Muscle layer of colon (tissue), 2 donors: ENCODE data around the gene MAP2K1.
"Not testable (repeated sequence)": the region's sequence is repeated elsewhere in the genome, so short reads cannot be mapped to it uniquely, and the experiment has no call there.

Source experiments
- H3K27ac ChIP-seq: one replicate; pipeline ENCODE4 v1.7.0; 2013; ENCODE audit warnings: low read depth, mild to moderate bottlenecking, low read length, moderate library complexity
- H3K27me3 ChIP-seq, 2 donors: one replicate each; pipeline ENCODE4 v1.7.0; 2013; ENCODE audit warnings: low read length in 2 of 2, mild to moderate bottlenecking in 2 of 2; ENCODE audit not compliant: insufficient read depth in 2 of 2, control insufficient read depth in 1 of 2
- H3K36me3 ChIP-seq: one replicate; pipeline ENCODE4 v1.7.0; 2013; ENCODE audit warnings: mild to moderate bottlenecking, low read length; ENCODE audit not compliant: insufficient read depth
- H3K4me1 ChIP-seq: one replicate; pipeline ENCODE4 v1.7.0; 2013; ENCODE audit warnings: mild to moderate bottlenecking, low read length; ENCODE audit not compliant: insufficient read depth
- H3K4me3 ChIP-seq, 2 donors: one replicate each; pipeline ENCODE4 v1.7.0; 2013; ENCODE audit warnings: low read length in 2 of 2, low read depth in 1 of 2, mild to moderate bottlenecking in 1 of 2, moderate library complexity in 1 of 2
- H3K9ac ChIP-seq: one replicate; pipeline ENCODE4 v1.7.0; 2013; ENCODE audit warnings: low read length
- H3K9me3 ChIP-seq: one replicate; pipeline ENCODE4 v1.7.0; 2013; ENCODE audit warnings: mild to moderate bottlenecking, low read length
- donor health status: abdominal sarcoma.
- donor health status: Adenocarcinoma of cecum.

The MAP2K1 gene

GRCh38 chr15:66498501-66499386 lies 112.0 kb downstream of the MAP2K1 start:
- H3K9ac ChIP-seq = no peak overlapping the region
- H3K9me3 ChIP-seq = no peaks in the 10 kb centered on the region
- no peak overlapping the region for H3K27ac ChIP-seq
- no peak overlapping the region for H3K4me3 ChIP-seq
- H3K36me3 ChIP-seq = peaks cover 72% of the 10 kb centered on the region
- H3K27me3 ChIP-seq = no peaks in the 10 kb centered on the region
- H3K4me1 ChIP-seq = peaks cover 29% of the 10 kb centered on the region

- peaks cover 57% of the 10 kb centered on the region for H3K36me3 ChIP-seq
These were observed 113.6 kb downstream of the MAP2K1 start for GRCh38 chr15:66500346-66500745.

GRCh38 chr15:66502491-66502890 lies 115.8 kb downstream of the MAP2K1 start:
- no peak overlapping the region for H3K27ac ChIP-seq
- no peak overlapping the region for H3K4me3 ChIP-seq
- H3K9me3 ChIP-seq = no peaks in the 10 kb centered on the region
- H3K9ac ChIP-seq = no peak overlapping the region
- H3K36me3 ChIP-seq = peaks cover 54% of the 10 kb centered on the region
- H3K4me1 ChIP-seq = peaks cover 30% of the 10 kb centered on the region
- no peaks in the 10 kb centered on the region for H3K27me3 ChIP-seq

More at GRCh38 chr15:66500346-66500745, 113.6 kb downstream of the MAP2K1 start:
- H3K9me3 ChIP-seq, H3K9ac ChIP-seq, H3K4me3 ChIP-seq, H3K27ac ChIP-seq, H3K27me3 ChIP-seq: not testable (repeated sequence)
- peaks cover 32% of the 10 kb centered on the region for H3K4me1 ChIP-seq

- peak overlapping the region; percentile 87 for H3K9ac ChIP-seq
- peak overlapping the region; percentile 43 to 95 for H3K4me3 ChIP-seq
- H3K27ac ChIP-seq = peak overlapping the region; percentile 56
- H3K27me3 ChIP-seq, H3K9me3 ChIP-seq: not testable (repeated sequence)
- H3K4me1 ChIP-seq = peaks cover 25% of the 10 kb centered on the region
- H3K36me3 ChIP-seq = peaks cover 51% of the 10 kb centered on the region
These were observed 116.4 kb downstream of the MAP2K1 start for GRCh38 chr15:66503041-66503648.

- Histone ChIP-seq H3K36me3 (peaks cover 43% of the 10 kb centered on the region), H3K27me3 (no peaks in the 10 kb centered on the region), H3K9me3 (no peaks in the 10 kb centered on the region), H3K9ac (peak overlapping the region; percentile 87), H3K4me1 (peaks cover 21% of the 10 kb centered on the region), H3K4me3 (peak overlapping the region; percentile 43 to 95), H3K27ac (peak overlapping the region; percentile 56)
These were observed 117.3 kb downstream of the MAP2K1 start for GRCh38 chr15:66503780-66504562.

- peak within 1 kb of the TSS; percentile 43 to 95 for H3K4me3 ChIP-seq
These were observed 118.1 kb downstream of the MAP2K1 start, which contains the start of the genes RPL4 and ZWILCH for GRCh38 chr15:66504563-66505429. Gene RPL4 (minus strand): TSS chr15:66504855. CDS start chr15:66504790, 65 bp downstream. Gene ZWILCH (plus strand): TSS chr15:66505326. CDS start chr15:66505339, 13 bp downstream.

GRCh38 chr15:66505430-66505811 lies 118.7 kb downstream of the MAP2K1 start:
- peak overlapping the region; percentile 87 for H3K9ac ChIP-seq
- peaks cover 29% of the 10 kb centered on the region for H3K36me3 ChIP-seq

More at GRCh38 chr15:66504563-66505429, 118.1 kb downstream of the MAP2K1 start, which contains the start of the genes RPL4 and ZWILCH:
- H3K9ac ChIP-seq = peak within 1 kb of the TSS; percentile 87
- peaks cover 36% of the 10 kb centered on the region for H3K36me3 ChIP-seq
- no peaks in the 10 kb centered on the region for H3K27me3 ChIP-seq
- no peaks in the 10 kb centered on the region for H3K9me3 ChIP-seq
- peaks cover 21% of the 10 kb centered on the region for H3K4me1 ChIP-seq
- peak within 1 kb of the TSS; percentile 56 for H3K27ac ChIP-seq

GRCh38 chr15:66505818-66506217 lies 119.1 kb downstream of the MAP2K1 start:
- Histone ChIP-seq H3K4me1 (peaks cover 21% of the 10 kb centered on the region), H3K4me3 (peak overlapping the region in 1 of 2 donors; percentile 95), H3K27ac (no peak overlapping the region), H3K36me3 (peaks cover 26% of the 10 kb centered on the region), H3K9me3 (no peaks in the 10 kb centered on the region), H3K9ac (peak overlapping the region; percentile 87), H3K27me3 (no peaks in the 10 kb centered on the region)

More at GRCh38 chr15:66505430-66505811, 118.7 kb downstream of the MAP2K1 start:
- H3K4me3 ChIP-seq = peak overlapping the region; percentile 43 to 95
- peaks cover 21% of the 10 kb centered on the region for H3K4me1 ChIP-seq
- no peaks in the 10 kb centered on the region for H3K9me3 ChIP-seq
- H3K27ac ChIP-seq = peak overlapping the region; percentile 56
- no peaks in the 10 kb centered on the region for H3K27me3 ChIP-seq

- Histone ChIP-seq H3K4me1 (peaks cover 14% of the 10 kb centered on the region), H3K4me3 (no peak overlapping the region), H3K27ac (no peak overlapping the region), H3K9ac (no peak overlapping the region), H3K36me3 (no peaks in the 10 kb centered on the region), H3K9me3 (no peaks in the 10 kb centered on the region), H3K27me3 (no peaks in the 10 kb centered on the region)
These were observed 121.7 kb downstream of the MAP2K1 start for GRCh38 chr15:66508293-66508883.

GRCh38 chr15:66514586-66514985 lies 127.9 kb downstream of the MAP2K1 start:
- H3K27me3 ChIP-seq = no peaks in the 10 kb centered on the region
- no peak overlapping the region for H3K9ac ChIP-seq
- no peaks in the 10 kb centered on the region for H3K36me3 ChIP-seq
- no peaks in the 10 kb centered on the region for H3K9me3 ChIP-seq
- no peaks in the 10 kb centered on the region for H3K4me1 ChIP-seq
- H3K27ac ChIP-seq = no peak overlapping the region
- no peak overlapping the region for H3K4me3 ChIP-seq
